A204.1 (cell line): ENCODE results near the gene SLC10A3.
"Not testable (repeated sequence)": the region's sequence is repeated elsewhere in the genome, so short reads cannot be mapped to it uniquely, and the experiment has no call there.

Experiments used
- FAIRE-seq: peaks from 2 replicates; lab custom pipeline; 2012; peaks lifted over from hg19 to GRCh38; lab: Jason Lieb, UNC

Gene SLC10A3

GRCh38 chrX:154508384-154508745 lies 17.9 kb upstream of the SLC10A3 start:
- no peak for FAIRE-seq

- FAIRE-seq, result no peak
Measured at GRCh38 chrX:154507673-154508383, 17.4 kb upstream of the SLC10A3 start.

- no peak for FAIRE-seq
Measured at GRCh38 chrX:154506483-154507332, 16.3 kb upstream of the SLC10A3 start.

GRCh38 chrX:154505734-154506133 lies 15.3 kb upstream of the SLC10A3 start:
- FAIRE-seq, result no peak

- FAIRE-seq, result no peak
Measured at GRCh38 chrX:154502989-154503388, 12.6 kb upstream of the SLC10A3 start.

- no peak for FAIRE-seq
Measured at GRCh38 chrX:154502098-154502497, 11.7 kb upstream of the SLC10A3 start.

- FAIRE-seq, result not testable (repeated sequence)
Measured at GRCh38 chrX:154501423-154501822, 11.0 kb upstream of the SLC10A3 start.

- FAIRE-seq, result not testable (repeated sequence)
Measured at GRCh38 chrX:154496591-154497137, 6.2 kb upstream of the SLC10A3 start.

- no peak for FAIRE-seq
Measured at GRCh38 chrX:154495472-154495922, 5.1 kb upstream of the SLC10A3 start.

GRCh38 chrX:154494715-154495114 lies 4.3 kb upstream of the SLC10A3 start:
- FAIRE-seq, result no peak

- FAIRE-seq, result no peak
Measured at GRCh38 chrX:154490021-154490413, 412 bp downstream of the SLC10A3 start.

GRCh38 chrX:154489182-154489581 lies 1.2 kb downstream of the SLC10A3 start:
- no peak for FAIRE-seq

- FAIRE-seq, result no peak
Measured at GRCh38 chrX:154488336-154489075, 1.9 kb downstream of the SLC10A3 start.

GRCh38 chrX:154487518-154488290 lies 2.7 kb downstream of the SLC10A3 start:
- FAIRE-seq, result no peak

- no peak for FAIRE-seq
Measured at GRCh38 chrX:154486396-154487207, 3.8 kb downstream of the SLC10A3 start, which contains the start of gene UBL4A. UBL4A (minus strand) TSS chrX:154486615; CDS start chrX:154486584, 31 bp downstream.

GRCh38 chrX:154486052-154486395 lies 4.4 kb downstream of the SLC10A3 start:
- FAIRE-seq, result no peak

- FAIRE-seq, result no peak
Measured at GRCh38 chrX:154485150-154486051, 5.0 kb downstream of the SLC10A3 start.

GRCh38 chrX:154484255-154485149 lies 5.9 kb downstream of the SLC10A3 start:
- FAIRE-seq, result no peak

GRCh38 chrX:154483325-154483724 lies 7.1 kb downstream of the SLC10A3 start:
- FAIRE-seq, result no peak
